Measurements from ENCODE around the gene PLK5.
A peak's percentile ranks its signal among the peaks of the same experiment; 100 is the strongest.
"Not testable (repeated sequence)": the region's sequence is repeated elsewhere in the genome, so short reads cannot be mapped to it uniquely, and the experiment has no call there.

Gene PLK5

GRCh38 chr19:1523412-1524286 is at the start of gene PLK5:
PLK5 (plus strand) TSS chr19:1524077; CDS start chr19:1526997, 2,920 bp downstream.
- Histone ChIP-seq H3K9me3 (ENCODE audit: control insufficient read depth in 5 of 5, low read length in 5 of 5) (no peaks in the 10 kb centered on the region), H3K27ac (ENCODE audit: low read depth, low read length) (no peak within 1 kb of the TSS), H3K4me3 (ENCODE audit: low read depth in 1 of 5, low read length in 5 of 5) (no peak within 1 kb of the TSS), H3K9ac (ENCODE audit: low read length in 5 of 5) (no peak within 1 kb of the TSS), H3K4me1 (ENCODE audit: control insufficient read depth in 5 of 5, insufficient read depth in 5 of 5, low read length in 5 of 5) (peaks cover 0 to 4% (median 3%) of the 10 kb centered on the region in 5 donors), H3K27me3 (ENCODE audit: control insufficient read depth in 5 of 5, insufficient read depth in 4 of 5, low read length in 5 of 5) (peaks cover 33 to 66% (median 55%) of the 10 kb centered on the region in 5 donors), H3K36me3 (ENCODE audit: control insufficient read depth in 5 of 5, insufficient read depth in 5 of 5, low read length in 5 of 5) (no peaks in the 10 kb centered on the region)

GRCh38 chr19:1474765-1475351 is 49.0 kb upstream of the PLK5 start:
- Histone ChIP-seq H3K4me3 (ENCODE audit: low read depth in 1 of 5, low read length in 5 of 5) (no peak overlapping the region), H3K36me3 (ENCODE audit: control insufficient read depth in 5 of 5, insufficient read depth in 5 of 5, low read length in 5 of 5) (peaks cover 0 to 24% (median 13%) of the 10 kb centered on the region in 5 donors), H3K9ac (ENCODE audit: low read length in 5 of 5) (no peak overlapping the region), H3K27me3 (ENCODE audit: control insufficient read depth in 5 of 5, insufficient read depth in 4 of 5, low read length in 5 of 5) (peaks cover 33 to 46% (median 39%) of the 10 kb centered on the region in 5 donors), H3K27ac (ENCODE audit: low read depth, low read length) (no peak overlapping the region), H3K4me1 (ENCODE audit: control insufficient read depth in 5 of 5, insufficient read depth in 5 of 5, low read length in 5 of 5) (peaks cover 0 to 66% (median 41%) of the 10 kb centered on the region in 5 donors), H3K9me3 (ENCODE audit: control insufficient read depth in 5 of 5, low read length in 5 of 5) (no peaks in the 10 kb centered on the region)

- Histone ChIP-seq H3K9ac (ENCODE audit: low read length in 5 of 5) (no peak overlapping the region), H3K36me3 (ENCODE audit: control insufficient read depth in 5 of 5, insufficient read depth in 5 of 5, low read length in 5 of 5) (peaks cover 0 to 24% (median 13%) of the 10 kb centered on the region in 5 donors), H3K4me1 (ENCODE audit: control insufficient read depth in 5 of 5, insufficient read depth in 5 of 5, low read length in 5 of 5) (peaks cover 0 to 56% (median 31%) of the 10 kb centered on the region in 5 donors), H3K9me3 (ENCODE audit: control insufficient read depth in 5 of 5, low read length in 5 of 5) (no peaks in the 10 kb centered on the region), H3K27me3 (ENCODE audit: control insufficient read depth in 5 of 5, insufficient read depth in 4 of 5, low read length in 5 of 5) (peaks cover 26 to 36% (median 29%) of the 10 kb centered on the region in 5 donors), H3K27ac (ENCODE audit: low read depth, low read length) (no peak overlapping the region), H3K4me3 (ENCODE audit: low read depth in 1 of 5, low read length in 5 of 5) (no peak overlapping the region)
Observed at GRCh38 chr19:1475751-1476437, 48.0 kb upstream of the PLK5 start.

- Histone ChIP-seq H3K4me1 (ENCODE audit: control insufficient read depth in 5 of 5, insufficient read depth in 5 of 5, low read length in 5 of 5) (peaks cover 0 to 44% (median 23%) of the 10 kb centered on the region in 5 donors), H3K27me3 (ENCODE audit: control insufficient read depth in 5 of 5, insufficient read depth in 4 of 5, low read length in 5 of 5) (peaks cover 14 to 24% (median 17%) of the 10 kb centered on the region in 5 donors), H3K36me3 (ENCODE audit: control insufficient read depth in 5 of 5, insufficient read depth in 5 of 5, low read length in 5 of 5) (peaks cover 0 to 24% (median 13%) of the 10 kb centered on the region in 5 donors)
- H3K9me3 ChIP-seq (ENCODE audit: control insufficient read depth in 5 of 5, low read length in 5 of 5); H3K9ac ChIP-seq (ENCODE audit: low read length in 5 of 5); H3K4me3 ChIP-seq (ENCODE audit: low read depth in 1 of 5, low read length in 5 of 5); H3K27ac ChIP-seq (ENCODE audit: low read depth, low read length): not testable (repeated sequence)
Observed at GRCh38 chr19:1477056-1477455, 46.8 kb upstream of the PLK5 start.

GRCh38 chr19:1478934-1479707 is 44.8 kb upstream of the PLK5 start, which contains the start of gene C19orf25:
C19orf25 (minus strand) TSS chr19:1479215; CDS start chr19:1478903, 312 bp downstream.
- peak within 1 kb of the TSS; percentile 76 to 84 (median 78) for H3K4me3 ChIP-seq (ENCODE audit: low read depth in 1 of 5, low read length in 5 of 5)

GRCh38 chr19:1481224-1481892 is 42.5 kb upstream of the PLK5 start:
- Histone ChIP-seq H3K4me3 (ENCODE audit: low read depth in 1 of 5, low read length in 5 of 5) (no peak overlapping the region), H3K27me3 (ENCODE audit: control insufficient read depth in 5 of 5, insufficient read depth in 4 of 5, low read length in 5 of 5) (no peaks in the 10 kb centered on the region), H3K9me3 (ENCODE audit: control insufficient read depth in 5 of 5, low read length in 5 of 5) (no peaks in the 10 kb centered on the region), H3K9ac (ENCODE audit: low read length in 5 of 5) (no peak overlapping the region), H3K36me3 (ENCODE audit: control insufficient read depth in 5 of 5, insufficient read depth in 5 of 5, low read length in 5 of 5) (peaks cover 0 to 3% (median 0%) of the 10 kb centered on the region in 5 donors), H3K27ac (ENCODE audit: low read depth, low read length) (no peak overlapping the region), H3K4me1 (ENCODE audit: control insufficient read depth in 5 of 5, insufficient read depth in 5 of 5, low read length in 5 of 5) (peaks cover 0 to 20% (median 16%) of the 10 kb centered on the region in 5 donors)

More at GRCh38 chr19:1478934-1479707, 44.8 kb upstream of the PLK5 start, which contains the start of gene C19orf25:
- H3K9ac ChIP-seq (ENCODE audit: low read length in 5 of 5), result peak within 1 kb of the TSS in 4 of 5 donors; percentile 57 to 87 (median 74)
- peaks cover 0 to 8% (median 0%) of the 10 kb centered on the region in 5 donors for H3K27me3 ChIP-seq (ENCODE audit: control insufficient read depth in 5 of 5, insufficient read depth in 4 of 5, low read length in 5 of 5)
- H3K9me3 ChIP-seq (ENCODE audit: control insufficient read depth in 5 of 5, low read length in 5 of 5), result no peaks in the 10 kb centered on the region
- H3K4me1 ChIP-seq (ENCODE audit: control insufficient read depth in 5 of 5, insufficient read depth in 5 of 5, low read length in 5 of 5), result peaks cover 0 to 31% (median 21%) of the 10 kb centered on the region in 5 donors
- H3K36me3 ChIP-seq (ENCODE audit: control insufficient read depth in 5 of 5, insufficient read depth in 5 of 5, low read length in 5 of 5), result peaks cover 0 to 23% (median 13%) of the 10 kb centered on the region in 5 donors
- H3K27ac ChIP-seq (ENCODE audit: low read depth, low read length), result no peak within 1 kb of the TSS

- Histone ChIP-seq H3K9ac (ENCODE audit: low read length in 5 of 5) (no peak overlapping the region), H3K4me1 (ENCODE audit: control insufficient read depth in 5 of 5, insufficient read depth in 5 of 5, low read length in 5 of 5) (peaks cover 0 to 18% (median 16%) of the 10 kb centered on the region in 5 donors), H3K36me3 (ENCODE audit: control insufficient read depth in 5 of 5, insufficient read depth in 5 of 5, low read length in 5 of 5) (peaks cover 0 to 3% (median 0%) of the 10 kb centered on the region in 5 donors), H3K9me3 (ENCODE audit: control insufficient read depth in 5 of 5, low read length in 5 of 5) (no peaks in the 10 kb centered on the region), H3K4me3 (ENCODE audit: low read depth in 1 of 5, low read length in 5 of 5) (no peak overlapping the region), H3K27me3 (ENCODE audit: control insufficient read depth in 5 of 5, insufficient read depth in 4 of 5, low read length in 5 of 5) (no peaks in the 10 kb centered on the region), H3K27ac (ENCODE audit: low read depth, low read length) (no peak overlapping the region)
Observed at GRCh38 chr19:1481893-1482360, 42.0 kb upstream of the PLK5 start.

GRCh38 chr19:1482361-1483130 is 41.3 kb upstream of the PLK5 start:
- no peaks in the 10 kb centered on the region for H3K36me3 ChIP-seq (ENCODE audit: control insufficient read depth in 5 of 5, insufficient read depth in 5 of 5, low read length in 5 of 5)
- H3K4me3 ChIP-seq (ENCODE audit: low read depth in 1 of 5, low read length in 5 of 5), result no peak overlapping the region
- H3K27me3 ChIP-seq (ENCODE audit: control insufficient read depth in 5 of 5, insufficient read depth in 4 of 5, low read length in 5 of 5), result no peaks in the 10 kb centered on the region
- H3K4me1 ChIP-seq (ENCODE audit: control insufficient read depth in 5 of 5, insufficient read depth in 5 of 5, low read length in 5 of 5), result peaks cover 0 to 18% (median 16%) of the 10 kb centered on the region in 5 donors
- no peak overlapping the region for H3K27ac ChIP-seq (ENCODE audit: low read depth, low read length)
- H3K9me3 ChIP-seq (ENCODE audit: control insufficient read depth in 5 of 5, low read length in 5 of 5), result no peaks in the 10 kb centered on the region
- no peak overlapping the region for H3K9ac ChIP-seq (ENCODE audit: low read length in 5 of 5)
